K562 (cell line): ENCODE data around the gene FERMT3. TPM values are rescaled to one million over a fixed set of nuclear protein-coding genes. Genes with fewer than 3 reads are reported as not detected.
A peak's percentile ranks its signal among the peaks of the same experiment; 100 is the strongest.

ENCODE experiments used
- CAMTA2 ChIP-seq: fragments of 250-450 bp; sonication (Bioruptor Pico); conservative IDR thresholded peaks from 2 replicates; pipeline ENCODE4 v1.5.1; 2022
- CBFA2T2 ChIP-seq: fragments of 450-650 bp; conservative IDR thresholded peaks from 2 replicates; pipeline ENCODE4 v1.6.1; 2017; ENCODE audit warnings: mild to moderate bottlenecking
- E2F3 ChIP-seq: fragments of 250-450 bp; sonication (Bioruptor Pico); IDR thresholded peaks from 2 replicates; pipeline ENCODE4 v1.4.0; 2020; ENCODE audit warnings: mild to moderate bottlenecking
- FOXP1 ChIP-seq: sonication (generic); formaldehyde crosslinking; IDR thresholded peaks from 2 replicates; pipeline ENCODE4 v1.8.0; 2022; ENCODE audit warnings: mild to moderate bottlenecking, missing genetic modification reagents
- FOXP4 ChIP-seq: sonication (generic); formaldehyde crosslinking; IDR thresholded peaks from 2 replicates; pipeline ENCODE4 v1.8.0; 2022; ENCODE audit warnings: mild to moderate bottlenecking, missing genetic modification reagents, borderline replicate concordance
- PHF20 ChIP-seq: fragments of 450-650 bp; IDR thresholded peaks from 2 replicates; pipeline ENCODE4 v1.6.1; 2018; ENCODE audit not compliant: partially characterized antibody
- PKNOX1 ChIP-seq: fragments of 450-650 bp; IDR thresholded peaks from 2 replicates; pipeline ENCODE4 v1.6.1; 2016
- RCOR1 ChIP-seq, 2 experiments: IDR thresholded peaks; 2 replicates each; pipeline ENCODE4 v1.6.1; 2012; ENCODE audit warnings: low read depth in 2 of 2, low read length in 2 of 2, borderline replicate concordance in 1 of 2, improper control_type of control experiment in 1 of 2
- RFX5 ChIP-seq: IDR thresholded peaks from 2 replicates; pipeline ENCODE4 v1.6.1; 2011; ENCODE audit warnings: low read depth, mild to moderate bottlenecking, improper control_type of control experiment, low read length
- polyA plus RNA-seq, 8 experiments: library from polyadenylated mRNA; depleted of rRNA in 4 of 8; stranded (reverse) in 5 of 8; unstranded in 3 of 8; fragments of >200 nt; fragmentation: Nextera tagmentation in 2 of 8; fragmentation: Illumina TruSeq in 1 of 8; extraction: Ambion mirVana in 2 of 8; extraction: Trizol in 1 of 8; gene quantifications; 2 replicates each; pipeline versions ENCODE4 v1.2.1 to v1.2.3, GENCODE V29; 2011 to 2014; ENCODE audit warnings: inconsistent platforms in 1 of 8, missing spikeins in 1 of 8
- total RNA-seq, 7 experiments: library from RNA; depleted of rRNA in 6 of 7; stranded (reverse); fragments of >200 nt in 6 of 7; fragmentation: Illumina TruSeq in 2 of 7; extraction: Trizol in 2 of 7; gene quantifications; 2 replicates each; pipeline versions ENCODE4 v1.2.1 to v1.2.3, GENCODE V29; 2011 to 2021; ENCODE audit warnings: low replicate concordance in 1 of 7
- TF ChIP-seq, protein P1 (sequence below), 2 experiments: fragments of 450-650 bp in 1 of 2; sonication (generic) in 1 of 2; formaldehyde crosslinking in 1 of 2; IDR thresholded peaks; 2 replicates each; pipeline versions ENCODE4 v1.7.1 to v1.9.0; 2016 to 2022; ENCODE audit warnings: inconsistent platforms in 1 of 2, mild to moderate bottlenecking in 1 of 2, missing genetic modification reagents in 1 of 2
- TF ChIP-seq, protein P2 (sequence below), 3 experiments: IDR thresholded peaks in 2 of 3; conservative IDR thresholded peaks in 1 of 3; 2 replicates each; pipeline ENCODE4 v1.5.1; 2011 to 2012; ENCODE audit warnings: low read length in 3 of 3, mild to moderate bottlenecking in 3 of 3, control low read depth in 2 of 3, improper control_type of control experiment in 1 of 3, inconsistent platforms in 1 of 3, low read depth in 1 of 3, mixed read lengths in 1 of 3, moderate library complexity in 1 of 3; ENCODE audit not compliant: insufficient read depth in 2 of 3

FERMT3 gene
- total and polyA plus RNA-seq, 9 of the 15 experiments (the other 6 are each of a cell fraction or from before 2014, with no cell fraction given), result 3.2 to 275 (median 79.7) TPM

DNA sequence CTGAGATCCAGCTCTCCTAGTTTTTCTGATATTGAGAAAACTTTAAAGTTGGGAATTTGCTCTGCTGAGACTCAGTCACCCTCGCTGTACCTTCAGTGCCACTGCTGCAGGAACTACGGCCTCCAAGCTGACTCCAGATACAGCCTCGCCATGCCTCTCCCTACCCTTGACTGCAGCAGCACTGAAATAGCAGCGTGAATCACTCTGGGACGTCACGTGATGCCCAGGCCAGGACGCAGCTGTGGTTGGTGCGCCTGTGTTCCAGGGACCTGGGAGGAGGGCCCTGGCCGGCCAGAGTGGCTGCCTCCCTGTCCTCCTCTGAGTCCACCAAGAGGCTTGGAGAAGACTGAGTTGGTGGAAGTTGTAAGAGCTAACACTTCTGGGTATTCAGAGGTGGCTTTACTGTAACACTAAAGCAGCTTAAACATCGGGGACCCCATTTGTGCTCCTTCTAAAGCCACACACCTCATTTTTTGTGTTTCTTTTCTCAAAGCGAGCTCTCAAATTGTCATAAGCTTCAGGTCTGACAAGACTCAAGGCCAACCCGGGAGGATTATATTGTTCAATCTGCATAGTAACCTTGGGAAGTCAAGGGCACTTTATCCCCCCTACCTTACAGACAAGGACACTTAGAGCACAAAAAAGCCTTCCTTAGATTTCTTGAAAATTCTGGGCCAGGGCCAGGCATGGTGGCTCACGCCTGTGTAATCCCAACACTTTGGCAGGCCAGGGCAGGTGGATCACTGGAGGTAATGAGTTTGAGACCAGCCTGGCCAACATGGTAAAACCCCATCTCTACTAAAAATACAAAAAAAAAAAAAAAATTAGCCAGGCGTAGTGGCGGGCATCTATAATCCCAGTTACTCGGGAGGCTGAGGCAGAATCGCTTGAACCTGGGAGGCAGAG, 24.8 kb upstream of the FERMT3 start (continued):
- TF ChIP-seq PKNOX1 (peak; percentile 55), PHF20 (peak; percentile 49), FOXP4 (CRISPR knock-in tag) (no peak), RCOR1 (IDR thresholded peaks at IDR 0.05; ENCODE audit: borderline replicate concordance in 1 of 2, low read depth in 2 of 2, low read length in 2 of 2) (peak in 1 of 2 experiments; percentile 80; a peak in 2 of 4 replicates), RFX5 (no peak), FOXP1 (CRISPR knock-in tag) (no peak; the same call in 1 of the 2 replicates), E2F3 (CRISPR knock-in tag) (no peak), CBFA2T2 (peak; percentile 92), CAMTA2 (CRISPR knock-in tag) (no peak)
- TF ChIP-seq, protein P1, sequence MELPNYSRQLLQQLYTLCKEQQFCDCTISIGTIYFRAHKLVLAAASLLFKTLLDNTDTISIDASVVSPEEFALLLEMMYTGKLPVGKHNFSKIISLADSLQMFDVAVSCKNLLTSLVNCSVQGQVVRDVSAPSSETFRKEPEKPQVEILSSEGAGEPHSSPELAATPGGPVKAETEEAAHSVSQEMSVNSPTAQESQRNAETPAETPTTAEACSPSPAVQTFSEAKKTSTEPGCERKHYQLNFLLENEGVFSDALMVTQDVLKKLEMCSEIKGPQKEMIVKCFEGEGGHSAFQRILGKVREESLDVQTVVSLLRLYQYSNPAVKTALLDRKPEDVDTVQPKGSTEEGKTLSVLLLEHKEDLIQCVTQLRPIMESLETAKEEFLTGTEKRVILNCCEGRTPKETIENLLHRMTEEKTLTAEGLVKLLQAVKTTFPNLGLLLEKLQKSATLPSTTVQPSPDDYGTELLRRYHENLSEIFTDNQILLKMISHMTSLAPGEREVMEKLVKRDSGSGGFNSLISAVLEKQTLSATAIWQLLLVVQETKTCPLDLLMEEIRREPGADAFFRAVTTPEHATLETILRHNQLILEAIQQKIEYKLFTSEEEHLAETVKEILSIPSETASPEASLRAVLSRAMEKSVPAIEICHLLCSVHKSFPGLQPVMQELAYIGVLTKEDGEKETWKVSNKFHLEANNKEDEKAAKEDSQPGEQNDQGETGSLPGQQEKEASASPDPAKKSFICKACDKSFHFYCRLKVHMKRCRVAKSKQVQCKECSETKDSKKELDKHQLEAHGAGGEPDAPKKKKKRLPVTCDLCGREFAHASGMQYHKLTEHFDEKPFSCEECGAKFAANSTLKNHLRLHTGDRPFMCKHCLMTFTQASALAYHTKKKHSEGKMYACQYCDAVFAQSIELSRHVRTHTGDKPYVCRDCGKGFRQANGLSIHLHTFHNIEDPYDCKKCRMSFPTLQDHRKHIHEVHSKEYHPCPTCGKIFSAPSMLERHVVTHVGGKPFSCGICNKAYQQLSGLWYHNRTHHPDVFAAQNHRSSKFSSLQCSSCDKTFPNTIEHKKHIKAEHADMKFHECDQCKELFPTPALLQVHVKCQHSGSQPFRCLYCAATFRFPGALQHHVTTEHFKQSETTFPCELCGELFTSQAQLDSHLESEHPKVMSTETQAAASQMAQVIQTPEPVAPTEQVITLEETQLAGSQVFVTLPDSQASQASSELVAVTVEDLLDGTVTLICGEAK (IDR thresholded peaks at IDR 0.05), result no peak
- TF ChIP-seq, protein P1 (CRISPR knock-in tag; IDR thresholded peaks at IDR 0.05), result no peak
- TF ChIP-seq, protein P2, sequence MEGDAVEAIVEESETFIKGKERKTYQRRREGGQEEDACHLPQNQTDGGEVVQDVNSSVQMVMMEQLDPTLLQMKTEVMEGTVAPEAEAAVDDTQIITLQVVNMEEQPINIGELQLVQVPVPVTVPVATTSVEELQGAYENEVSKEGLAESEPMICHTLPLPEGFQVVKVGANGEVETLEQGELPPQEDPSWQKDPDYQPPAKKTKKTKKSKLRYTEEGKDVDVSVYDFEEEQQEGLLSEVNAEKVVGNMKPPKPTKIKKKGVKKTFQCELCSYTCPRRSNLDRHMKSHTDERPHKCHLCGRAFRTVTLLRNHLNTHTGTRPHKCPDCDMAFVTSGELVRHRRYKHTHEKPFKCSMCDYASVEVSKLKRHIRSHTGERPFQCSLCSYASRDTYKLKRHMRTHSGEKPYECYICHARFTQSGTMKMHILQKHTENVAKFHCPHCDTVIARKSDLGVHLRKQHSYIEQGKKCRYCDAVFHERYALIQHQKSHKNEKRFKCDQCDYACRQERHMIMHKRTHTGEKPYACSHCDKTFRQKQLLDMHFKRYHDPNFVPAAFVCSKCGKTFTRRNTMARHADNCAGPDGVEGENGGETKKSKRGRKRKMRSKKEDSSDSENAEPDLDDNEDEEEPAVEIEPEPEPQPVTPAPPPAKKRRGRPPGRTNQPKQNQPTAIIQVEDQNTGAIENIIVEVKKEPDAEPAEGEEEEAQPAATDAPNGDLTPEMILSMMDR (IDR thresholded peaks at IDR 0.05 in 2 of 3, conservative IDR thresholded peaks at IDR 0.05 in 1 of 3; ENCODE audit: insufficient read depth in 2 of 3, low read depth in 1 of 3, low read length in 3 of 3), result no peak
